GM12872 (cell line): ENCODE measurements around the gene PHACTR1.

Experiments used
- CTCF ChIP-seq: IDR thresholded peaks from 3 replicates; pipeline ENCODE4 v1.5.1; 2011; ENCODE audit warnings: low read depth, mild to moderate bottlenecking, low read length, moderate library complexity; ENCODE audit not compliant: insufficient read depth

PHACTR1 gene

GRCh38 chr6:13112921-13113320 lies 396.4 kb downstream of the PHACTR1 start:
- no peak for TF ChIP-seq CTCF

GRCh38 chr6:13113376-13113775 lies 396.8 kb downstream of the PHACTR1 start:
- TF ChIP-seq CTCF = no peak

GRCh38 chr6:13113981-13114593 lies 397.5 kb downstream of the PHACTR1 start:
- TF ChIP-seq CTCF = no peak

GRCh38 chr6:13116155-13116554 lies 399.6 kb downstream of the PHACTR1 start:
- TF ChIP-seq CTCF = no peak

GRCh38 chr6:13117570-13117969 lies 401.0 kb downstream of the PHACTR1 start:
- no peak for TF ChIP-seq CTCF

- TF ChIP-seq CTCF = no peak
These were observed 403.0 kb downstream of the PHACTR1 start for GRCh38 chr6:13119549-13119948.

GRCh38 chr6:13120483-13121482 lies 404.2 kb downstream of the PHACTR1 start:
- TF ChIP-seq CTCF = no peak
